Activated CD8-positive, alpha-beta T cell treated with anti-CD3 and anti-CD28 coated beads, Interleukin-2, amount 10 ng/mL, durations not matched to agents 7 days and 5 days (primary cell): ENCODE results near the gene ARFRP1. TPM values are rescaled to one million over a fixed set of nuclear protein-coding genes. Genes with fewer than 3 reads are reported as not detected.

Experiments used
- ATAC-seq: fragments of 150-1000 bp; cut with Tn5 transposase; one replicate; pipeline ENCODE4 v1.10.0; 2021; ENCODE audit warnings: moderate library complexity
- CTCF ChIA-PET: fragments of 350-600 bp; sonication (Branson Sonifier 250); formaldehyde crosslinking; loops from one replicate; lab custom pipeline; 2021; ENCODE audit warnings: antibody characterized with exemption; lab: Charles Lee
- POLR2A ChIA-PET: fragments of 350-600 bp; sonication (Branson Sonifier 250); formaldehyde crosslinking; loops from one replicate; lab custom pipeline; 2021; ENCODE audit warnings: antibody characterized with exemption; lab: Charles Lee
- DNase-seq: peaks from one replicate; pipeline ENCODE4 v3.0.0-alpha.2; 2020
- H3K27ac Mint-ChIP-seq: one replicate; pipeline ENCODE4 v1.8.0; 2021; ENCODE audit warnings: mild to moderate bottlenecking, mixed read lengths
- H3K27me3 Mint-ChIP-seq: one replicate; pipeline ENCODE4 v1.8.0; 2021; ENCODE audit warnings: low read depth, mixed read lengths
- H3K36me3 Mint-ChIP-seq: one replicate; pipeline ENCODE4 v1.8.0; 2021; ENCODE audit warnings: low read depth, mixed read lengths
- H3K4me1 Mint-ChIP-seq: one replicate; pipeline ENCODE4 v1.8.0; 2021; ENCODE audit warnings: low read depth, mixed read lengths
- H3K4me3 Mint-ChIP-seq: one replicate; pipeline ENCODE4 v1.8.0; 2021; ENCODE audit warnings: mild to moderate bottlenecking, mixed read lengths
- H3K9me3 Mint-ChIP-seq: one replicate; pipeline ENCODE4 v1.8.0; 2022; ENCODE audit warnings: mixed read lengths; ENCODE audit not compliant: insufficient read depth
- total RNA-seq, 2 experiments: library from RNA; stranded (reverse); gene quantifications; one replicate each; pipeline ENCODE4 v1.2.3, GENCODE V29; 2021

The ARFRP1 gene
- total RNA-seq, 2 experiments from 2014 or later = 55.2 to 57.6 TPM

- ChIA-PET CTCF (interaction anchor here (1.4 to 4.2 kb wide), 4 partner anchors 32 to 159 kb away, joined by 5 to 70 read pairs (median 30); partner anchors contain the start of genes LIME1, SLC2A4RG and TPD52L2), POLR2A (no interaction called here)
- no peak for DNase-seq
- Mint-ChIP-seq H3K4me1 (peaks cover 29% of the 10 kb centered on the region), H3K9me3 (no peaks in the 10 kb centered on the region), H3K36me3 (peaks cover 42% of the 10 kb centered on the region), H3K4me3 (peak overlapping the region; percentile 90), H3K27me3 (no peaks in the 10 kb centered on the region), H3K27ac (no peak overlapping the region)
- ATAC-seq = no peak
Observed at GRCh38 chr20:63705232-63706026, 2.3 kb downstream of the ARFRP1 start.

GRCh38 chr20:63704749-63705117 is 3.0 kb downstream of the ARFRP1 start:
- DNase-seq (no peak), ATAC-seq (no peak)
- peaks cover 25% of the 10 kb centered on the region for H3K4me1 Mint-ChIP-seq
- H3K9me3 Mint-ChIP-seq = no peaks in the 10 kb centered on the region
- ChIA-PET POLR2A (interaction anchor here (1.3 kb wide), 1 partner anchor 9 kb away, joined by 3 read pairs; no protein-coding TSS in a partner anchor), CTCF (interaction anchor here (1.3 kb wide), 1 partner anchor 82 kb away, joined by 3 read pairs; no protein-coding TSS in a partner anchor)
- no peak overlapping the region for H3K27ac Mint-ChIP-seq
- no peaks in the 10 kb centered on the region for H3K27me3 Mint-ChIP-seq
- H3K36me3 Mint-ChIP-seq = peaks cover 40% of the 10 kb centered on the region
- no peak overlapping the region for H3K4me3 Mint-ChIP-seq

- ATAC-seq = no peak
- Mint-ChIP-seq H3K27ac (no peak overlapping the region), H3K27me3 (no peaks in the 10 kb centered on the region), H3K9me3 (no peaks in the 10 kb centered on the region), H3K36me3 (peaks cover 36% of the 10 kb centered on the region), H3K4me3 (no peak overlapping the region), H3K4me1 (peaks cover 20% of the 10 kb centered on the region)
- CTCF ChIA-PET = interaction anchor here (1.3 kb wide), 1 partner anchor 82 kb away, joined by 3 read pairs; no protein-coding TSS in a partner anchor
- DNase-seq = no peak
- POLR2A ChIA-PET = interaction anchor here (1.3 kb wide), 1 partner anchor 9 kb away, joined by 3 read pairs; no protein-coding TSS in a partner anchor
Observed at GRCh38 chr20:63703976-63704748, 3.6 kb downstream of the ARFRP1 start.

- H3K27me3 Mint-ChIP-seq = no peaks in the 10 kb centered on the region
- H3K4me3 Mint-ChIP-seq = no peak overlapping the region
- CTCF ChIA-PET = interaction anchor here (1.3 kb wide), 1 partner anchor 83 kb away, joined by 3 read pairs; no protein-coding TSS in a partner anchor
- H3K36me3 Mint-ChIP-seq = peaks cover 29% of the 10 kb centered on the region
- peaks cover 14% of the 10 kb centered on the region for H3K4me1 Mint-ChIP-seq
- H3K27ac Mint-ChIP-seq = no peak overlapping the region
- POLR2A ChIA-PET = interaction anchor here (1.3 kb wide), 1 partner anchor 8 kb away, joined by 3 read pairs; no protein-coding TSS in a partner anchor
- ATAC-seq (no peak), DNase-seq (no peak)
- H3K9me3 Mint-ChIP-seq = no peaks in the 10 kb centered on the region
Observed at GRCh38 chr20:63703471-63703975, 4.3 kb downstream of the ARFRP1 start.

- no peak for ATAC-seq
- H3K4me1 Mint-ChIP-seq = peaks cover 12% of the 10 kb centered on the region
- POLR2A ChIA-PET = no interaction called here
Observed at GRCh38 chr20:63702751-63703470, 4.9 kb downstream of the ARFRP1 start.

GRCh38 chr20:63702036-63702665 is 5.6 kb downstream of the ARFRP1 start:
- H3K4me3 Mint-ChIP-seq = no peak overlapping the region
- CTCF ChIA-PET = no interaction called here
- no peak overlapping the region for H3K27ac Mint-ChIP-seq

More at GRCh38 chr20:63702751-63703470, 4.9 kb downstream of the ARFRP1 start:
- Mint-ChIP-seq H3K27ac (no peak overlapping the region), H3K36me3 (peaks cover 27% of the 10 kb centered on the region), H3K4me3 (no peak overlapping the region), H3K9me3 (no peaks in the 10 kb centered on the region), H3K27me3 (no peaks in the 10 kb centered on the region)
- CTCF ChIA-PET = no interaction called here
- no peak for DNase-seq

GRCh38 chr20:63701329-63702035 is 6.3 kb downstream of the ARFRP1 start:
- ChIA-PET CTCF (interaction anchor here (0.9 kb wide), 1 partner anchor 35 kb away, joined by 3 read pairs; the partner anchor contains the start of gene LIME1), POLR2A (no interaction called here)
- no peaks in the 10 kb centered on the region for H3K27me3 Mint-ChIP-seq
- DNase-seq (no peak), ATAC-seq (no peak)
- peaks cover 12% of the 10 kb centered on the region for H3K4me1 Mint-ChIP-seq
- no peak overlapping the region for H3K4me3 Mint-ChIP-seq
- no peak overlapping the region for H3K27ac Mint-ChIP-seq
- H3K9me3 Mint-ChIP-seq = no peaks in the 10 kb centered on the region
- H3K36me3 Mint-ChIP-seq = peaks cover 20% of the 10 kb centered on the region

More at GRCh38 chr20:63702036-63702665, 5.6 kb downstream of the ARFRP1 start:
- ATAC-seq (no peak), DNase-seq (no peak)
- H3K9me3 Mint-ChIP-seq = no peaks in the 10 kb centered on the region
- peaks cover 27% of the 10 kb centered on the region for H3K36me3 Mint-ChIP-seq
- POLR2A ChIA-PET = no interaction called here
- peaks cover 16% of the 10 kb centered on the region for H3K4me1 Mint-ChIP-seq
- H3K27me3 Mint-ChIP-seq = no peaks in the 10 kb centered on the region

- no peak overlapping the region for H3K4me3 Mint-ChIP-seq
- H3K27me3 Mint-ChIP-seq = no peaks in the 10 kb centered on the region
- peaks cover 11% of the 10 kb centered on the region for H3K4me1 Mint-ChIP-seq
- peaks cover 16% of the 10 kb centered on the region for H3K36me3 Mint-ChIP-seq
- no peak for ATAC-seq
- no peak for DNase-seq
- H3K27ac Mint-ChIP-seq = no peak overlapping the region
- POLR2A ChIA-PET = no interaction called here
- CTCF ChIA-PET = interaction anchor here (0.9 kb wide), 1 partner anchor 35 kb away, joined by 3 read pairs; the partner anchor contains the start of gene LIME1
- H3K9me3 Mint-ChIP-seq = no peaks in the 10 kb centered on the region
Observed at GRCh38 chr20:63701051-63701328, 6.8 kb downstream of the ARFRP1 start.

- no peak overlapping the region for H3K27ac Mint-ChIP-seq
- H3K9me3 Mint-ChIP-seq = no peaks in the 10 kb centered on the region
- ChIA-PET POLR2A (no interaction called here), CTCF (interaction anchor here (0.9 kb wide), 1 partner anchor 36 kb away, joined by 3 read pairs; the partner anchor contains the start of gene LIME1)
- no peak overlapping the region for H3K4me3 Mint-ChIP-seq
- no peak for ATAC-seq
- no peaks in the 10 kb centered on the region for H3K27me3 Mint-ChIP-seq
- DNase-seq = no peak
- H3K4me1 Mint-ChIP-seq = peaks cover 9% of the 10 kb centered on the region
- peaks cover 12% of the 10 kb centered on the region for H3K36me3 Mint-ChIP-seq
Observed at GRCh38 chr20:63700199-63701050, 7.4 kb downstream of the ARFRP1 start.
